Astrocyte (in vitro differentiated cells and primary cell): Measurements from ENCODE around the gene PINLYP. TPM values are rescaled to one million over a fixed set of nuclear protein-coding genes. Genes with fewer than 3 reads are reported as not detected.

ENCODE experiments used
- DNase-seq: peaks from one replicate; pipeline ENCODE4 v3.0.0-alpha.2; 2010; ENCODE audit warnings: low read depth
- FAIRE-seq: peaks from 2 replicates; lab custom pipeline; 2011; peaks lifted over from hg19 to GRCh38; lab: Jason Lieb, UNC
- H2AFZ ChIP-seq: 2 replicates; pipeline ENCODE4 v1.6.0; 2012; ENCODE audit warnings: low read depth, low read length, inconsistent platforms
- H3K27ac ChIP-seq: 2 replicates; pipeline ENCODE4 v1.5.1; 2011; ENCODE audit warnings: low read depth, low read length, inconsistent platforms
- H3K27me3 ChIP-seq: 2 replicates; pipeline ENCODE4 v1.6.0; 2011; ENCODE audit warnings: low read length, inconsistent platforms; ENCODE audit not compliant: insufficient read depth
- H3K36me3 ChIP-seq: 2 replicates; pipeline ENCODE4 v1.5.1; 2011; ENCODE audit warnings: low read length, inconsistent platforms; ENCODE audit not compliant: insufficient read depth
- H3K4me1 ChIP-seq: 2 replicates; pipeline ENCODE4 v1.5.1; 2011; ENCODE audit warnings: low read length, inconsistent platforms; ENCODE audit not compliant: insufficient read depth
- H3K4me2 ChIP-seq: 2 replicates; pipeline ENCODE4 v1.6.0; 2012; ENCODE audit warnings: low read length, inconsistent platforms
- H3K4me3 ChIP-seq: 2 replicates; pipeline ENCODE4 v1.5.1; 2011; ENCODE audit warnings: low read depth, mild to moderate bottlenecking, low read length, inconsistent platforms; ENCODE audit not compliant: insufficient read depth
- H3K79me2 ChIP-seq: 2 replicates; pipeline ENCODE4 v1.6.0; 2012; ENCODE audit warnings: mild to moderate bottlenecking, low read length, inconsistent platforms; ENCODE audit not compliant: insufficient read depth
- H3K9ac ChIP-seq: 2 replicates; pipeline ENCODE4 v1.6.0; 2012; ENCODE audit warnings: mild to moderate bottlenecking, low read length, inconsistent platforms
- H3K9me3 ChIP-seq: 2 replicates; pipeline ENCODE4 v1.5.1; 2012; ENCODE audit warnings: low read depth, mild to moderate bottlenecking, low read length, inconsistent platforms; ENCODE audit not compliant: insufficient read depth
- H4K20me1 ChIP-seq: 2 replicates; pipeline ENCODE4 v1.6.0; 2012; ENCODE audit warnings: low read length, inconsistent platforms; ENCODE audit not compliant: insufficient read depth
- H3K27ac Mint-ChIP-seq: one replicate; pipeline ENCODE4 v1.8.0; 2021; ENCODE audit warnings: mild to moderate bottlenecking, mixed read lengths; ENCODE audit not compliant: unreplicated experiment
- H3K27me3 Mint-ChIP-seq: one replicate; pipeline ENCODE4 v1.8.0; 2021; ENCODE audit warnings: low read depth, mixed read lengths; ENCODE audit not compliant: unreplicated experiment
- H3K36me3 Mint-ChIP-seq: one replicate; pipeline ENCODE4 v1.8.0; 2021; ENCODE audit warnings: low read depth, mixed read lengths; ENCODE audit not compliant: unreplicated experiment
- H3K4me1 Mint-ChIP-seq: one replicate; pipeline ENCODE4 v1.8.0; 2021; ENCODE audit warnings: low read depth, mixed read lengths; ENCODE audit not compliant: unreplicated experiment
- H3K4me3 Mint-ChIP-seq: one replicate; pipeline ENCODE4 v1.8.0; 2021; ENCODE audit warnings: mild to moderate bottlenecking, moderate library complexity, mixed read lengths; ENCODE audit not compliant: unreplicated experiment
- H3K9me3 Mint-ChIP-seq: one replicate; pipeline ENCODE4 v1.8.0; 2021; ENCODE audit warnings: mild to moderate bottlenecking, mixed read lengths; ENCODE audit not compliant: unreplicated experiment
- CTCF ChIP-seq: IDR thresholded peaks from 2 replicates; pipeline ENCODE4 v1.5.1; 2011; ENCODE audit warnings: low read depth, mild to moderate bottlenecking, inconsistent platforms, low read length, moderate library complexity; ENCODE audit not compliant: insufficient read depth
- EZH2 ChIP-seq: IDR thresholded peaks from 2 replicates; pipeline ENCODE4 v1.6.1; 2012; ENCODE audit warnings: mild to moderate bottlenecking, low read length, inconsistent platforms; ENCODE audit not compliant: insufficient read depth
- total RNA-seq: library from RNA; stranded (reverse); gene quantifications from 2 replicates; pipeline ENCODE4 v1.2.1, GENCODE V29; 2021

PINLYP gene
- total RNA-seq, 1 donor from 2014 or later, result 0.30 TPM

- TF ChIP-seq EZH2 (no peak), CTCF (no peak)
- Histone ChIP-seq H3K4me3 (no peak overlapping the region), H4K20me1 (peaks cover 8% of the 10 kb centered on the region), H3K27ac (no peak overlapping the region), H3K27me3 (no peaks in the 10 kb centered on the region), H3K9ac (no peak overlapping the region), H3K4me1 (no peaks in the 10 kb centered on the region), H3K79me2 (no peaks in the 10 kb centered on the region), H3K36me3 (peaks cover 9% of the 10 kb centered on the region), H2AFZ (no peak overlapping the region), H3K9me3 (no peaks in the 10 kb centered on the region), H3K4me2 (no peak overlapping the region)
- DNase-seq, result no peak
- Mint-ChIP-seq H3K4me3 (no peak overlapping the region), H3K27me3 (no peaks in the 10 kb centered on the region), H3K4me1 (no peaks in the 10 kb centered on the region), H3K36me3 (peaks cover 20% of the 10 kb centered on the region), H3K27ac (no peak overlapping the region), H3K9me3 (no peaks in the 10 kb centered on the region)
- no peak for FAIRE-seq
Measured at GRCh38 chr19:43552616-43553015, 23.0 kb upstream of the PINLYP start.

GRCh38 chr19:43553656-43554055, 21.9 kb upstream of the PINLYP start:
- no peak for TF ChIP-seq CTCF
- TF ChIP-seq EZH2, result no peak
- H3K4me2 ChIP-seq, result no peak overlapping the region
- H3K27ac ChIP-seq, result no peak overlapping the region
- Mint-ChIP-seq H3K4me1 (no peaks in the 10 kb centered on the region), H3K27me3 (no peaks in the 10 kb centered on the region), H3K9me3 (no peaks in the 10 kb centered on the region), H3K36me3 (peaks cover 19% of the 10 kb centered on the region), H3K27ac (no peak overlapping the region), H3K4me3 (no peak overlapping the region)
- H3K79me2 ChIP-seq, result no peaks in the 10 kb centered on the region
- H3K9ac ChIP-seq, result no peak overlapping the region
- no peak for DNase-seq
- H2AFZ ChIP-seq, result no peak overlapping the region
- no peaks in the 10 kb centered on the region for H3K4me1 ChIP-seq
- no peak overlapping the region for H3K4me3 ChIP-seq
- H3K27me3 ChIP-seq, result no peaks in the 10 kb centered on the region
- no peak for FAIRE-seq
- peaks cover 9% of the 10 kb centered on the region for H3K36me3 ChIP-seq
- H4K20me1 ChIP-seq, result peaks cover 8% of the 10 kb centered on the region
- no peaks in the 10 kb centered on the region for H3K9me3 ChIP-seq

- Histone ChIP-seq H3K27ac (no peak overlapping the region), H3K27me3 (no peaks in the 10 kb centered on the region), H3K4me1 (no peaks in the 10 kb centered on the region), H3K9ac (no peak overlapping the region), H3K36me3 (peaks cover 9% of the 10 kb centered on the region), H3K4me2 (no peak overlapping the region), H2AFZ (no peak overlapping the region), H4K20me1 (peaks cover 8% of the 10 kb centered on the region), H3K4me3 (no peak overlapping the region), H3K79me2 (no peaks in the 10 kb centered on the region), H3K9me3 (no peaks in the 10 kb centered on the region)
- no peak overlapping the region for H3K4me3 Mint-ChIP-seq
- no peaks in the 10 kb centered on the region for H3K9me3 Mint-ChIP-seq
- FAIRE-seq, result no peak
- peaks cover 16% of the 10 kb centered on the region for H3K36me3 Mint-ChIP-seq
- no peak for DNase-seq
- H3K4me1 Mint-ChIP-seq, result no peaks in the 10 kb centered on the region
- no peaks in the 10 kb centered on the region for H3K27me3 Mint-ChIP-seq
- no peak overlapping the region for H3K27ac Mint-ChIP-seq
- no peak for TF ChIP-seq EZH2
- TF ChIP-seq CTCF, result no peak
Measured at GRCh38 chr19:43554317-43554895, 21.2 kb upstream of the PINLYP start.
